ENCODE data around the gene PLEKHH3. TPM values are rescaled to one million over a fixed set of nuclear protein-coding genes. Genes with fewer than 3 reads are reported as not detected.

The PLEKHH3 gene
- polyA plus RNA-seq, 1 of the 3 experiments (the other 2 are of a cell fraction), result 12.8 TPM

- TF ChIP-seq REST (IDR thresholded peaks at IDR 0.05; ENCODE audit: low read depth, low read length), result no peak
- no peak for TF ChIP-seq USF2 (IDR thresholded peaks at IDR 0.05; ENCODE audit: borderline replicate concordance, low read depth, low read length)
- no peak for TF ChIP-seq RCOR1 (IDR thresholded peaks at IDR 0.05; ENCODE audit: low read length)
- no peak for TF ChIP-seq FOXJ3 (CRISPR knock-in tag; IDR thresholded peaks at IDR 0.05)
- TF ChIP-seq CHD2 (IDR thresholded peaks at IDR 0.05; ENCODE audit: low read length, partially characterized antibody), result no peak
- no peak for TF ChIP-seq ZBTB33 (IDR thresholded peaks at IDR 0.05; ENCODE audit: borderline replicate concordance, low read depth)
- TF ChIP-seq EZH2phosphoT487 (IDR thresholded peaks at IDR 0.05; ENCODE audit: borderline replicate concordance, low read depth), result no peak
- no peak for TF ChIP-seq RAD21 (IDR thresholded peaks at IDR 0.05; ENCODE audit: low read length)
Measured at GRCh38 chr17:42665581-42666001, 11.2 kb downstream of the PLEKHH3 start (continued).

GRCh38 chr17:42660692-42661345 is 16.0 kb downstream of the PLEKHH3 start:
- no peaks in the 10 kb centered on the region for H3K9me2 ChIP-seq
- H3K4me3 ChIP-seq (ENCODE audit: low read depth in 2 of 2, low read length in 1 of 2), result peak overlapping the region in 1 of 2 experiments; percentile 72; a peak in 3 of 4 replicates
- no peak for DNase-seq
- H3K9ac ChIP-seq, result peak overlapping the region; percentile 41; the same call in 1 of the 2 replicates
- peak overlapping the region; percentile 85 for H3K4me2 ChIP-seq
- peaks cover 15 to 32% of the 10 kb centered on the region in 2 experiments for H3K36me3 ChIP-seq (replicated peaks in 1 of 2; ENCODE audit: control insufficient read depth in 1 of 2, insufficient read depth in 2 of 2, low read length in 1 of 2)
- H4K20me1 ChIP-seq (ENCODE audit: insufficient read depth), result no peaks in the 10 kb centered on the region
- peaks cover 8 to 12% of the 10 kb centered on the region in 2 experiments; a peak in 2 of 4 replicates for H3K4me1 ChIP-seq (ENCODE audit: control insufficient read depth in 1 of 2, insufficient read depth in 2 of 2, low read depth in 1 of 2, low read length in 1 of 2)
- no peak overlapping the region for H2AFZ ChIP-seq (ENCODE audit: low read depth)
- H3F3A ChIP-seq (replicated peaks; ENCODE audit: insufficient read depth), result peaks cover 13% of the 10 kb centered on the region
- H3K27me3 ChIP-seq (ENCODE audit: insufficient read depth), result no peaks in the 10 kb centered on the region
- H3K9me3 ChIP-seq, result no peaks in the 10 kb centered on the region
- H3K27ac ChIP-seq (ENCODE audit: low read depth in 2 of 2, low read length in 1 of 2), result peak overlapping the region; percentile 62 to 87
- 28% methylated on average over 7 of the region's 7 CpGs for whole genome bisulfite sequencing (ENCODE audit: low lambda C conversion rate)
- ChIA-PET POLR2A (interaction anchor here (1.1 kb wide), 1 partner anchor 11 kb away, joined by 4 read pairs; no protein-coding TSS in a partner anchor), CTCF (interaction anchor here (1.6 to 11.0 kb wide), 3 partner anchors 16 to 82 kb away, joined by 7 to 121 read pairs (median 36); partner anchors contain the start of genes PLEKHH3 and PSMC3IP)
- peaks cover 30% of the 10 kb centered on the region for H3K79me2 ChIP-seq (ENCODE audit: insufficient read depth)
- TF ChIP-seq CHD2 (IDR thresholded peaks at IDR 0.05; ENCODE audit: low read length, partially characterized antibody) (no peak), GATA2 (CRISPR knock-in tag; IDR thresholded peaks at IDR 0.05) (no peak), POLR2AphosphoS5 (IDR thresholded peaks at IDR 0.05; ENCODE audit: low read depth, low read length) (0 out of 2 replicates have a peak, but pooled peaks have one; percentile 31), USF2 (IDR thresholded peaks at IDR 0.05; ENCODE audit: borderline replicate concordance, low read depth, low read length) (no peak), RXRA (IDR thresholded peaks at IDR 0.05; ENCODE audit: borderline replicate concordance, low read depth) (no peak), NRF1 (IDR thresholded peaks at IDR 0.05; ENCODE audit: low read depth, low read length) (no peak), FOXM1 (IDR thresholded peaks at IDR 0.05; ENCODE audit: low read depth) (no peak), RCOR1 (IDR thresholded peaks at IDR 0.05; ENCODE audit: low read length) (no peak), MEF2A (IDR thresholded peaks at IDR 0.05; ENCODE audit: borderline replicate concordance, low read depth) (no peak), JUND (IDR thresholded peaks at IDR 0.05) (peak; percentile 86), ZBTB33 (IDR thresholded peaks at IDR 0.05; ENCODE audit: borderline replicate concordance, low read depth) (no peak), EZH2phosphoT487 (IDR thresholded peaks at IDR 0.05; ENCODE audit: borderline replicate concordance, low read depth) (no peak), PBX3 (IDR thresholded peaks at IDR 0.05) (peak; percentile 95), SMC3 (IDR thresholded peaks at IDR 0.05; ENCODE audit: low read depth, low read length) (no peak)
